Measurements from ENCODE around the gene BCORL1.
A peak's percentile ranks its signal among the peaks of the same experiment; 100 is the strongest.

BCORL1 gene

GRCh38 chrX:130091980-130092522 lies 109.6 kb downstream of the BCORL1 start:
- DNase-seq (peak; percentile 93), ATAC-seq (ENCODE audit: insufficient read depth, low read depth) (peak; percentile 96)
- H3K4me2 ChIP-seq (ENCODE audit: insufficient read depth, low read length) = peak overlapping the region; percentile 62
- no peaks in the 10 kb centered on the region for H3K36me3 ChIP-seq (ENCODE audit: insufficient read depth, low read length)
- H3K4me1 ChIP-seq (ENCODE audit: insufficient read depth, low read length) = peaks cover 26% of the 10 kb centered on the region
- no peak for TF ChIP-seq EZH2 (IDR thresholded peaks at IDR 0.05; ENCODE audit: borderline replicate concordance, low read depth, low read length, severe bottlenecking)
- TF ChIP-seq CTCF (IDR thresholded peaks at IDR 0.05; ENCODE audit: borderline replicate concordance, extremely low read depth, low read length, poor library complexity, severe bottlenecking) = peak; percentile 57
- no peak overlapping the region for H2AFZ ChIP-seq (ENCODE audit: low read depth, low read length)
- H3K9ac ChIP-seq (ENCODE audit: low read depth, low read length) = peak overlapping the region; percentile 59
- H3K27ac ChIP-seq (ENCODE audit: low read length) = peak overlapping the region; percentile 91
- peak overlapping the region in 1 of 2 experiments; percentile 48; a peak in 2 of 4 replicates for H3K4me3 ChIP-seq (ENCODE audit: low read depth in 1 of 2, low read length in 2 of 2)
- peaks cover 4% of the 10 kb centered on the region; the same call in 1 of the 2 replicates for H4K20me1 ChIP-seq (ENCODE audit: insufficient read depth, low read length)
- H3K79me2 ChIP-seq (ENCODE audit: insufficient read depth, low read length) = 0 out of 2 replicates have a peak, but pooled peaks cover 9% of the 10 kb centered on the region
- no peaks in the 10 kb centered on the region for H3K9me3 ChIP-seq (ENCODE audit: insufficient read depth, low read length, severe bottlenecking)
- H3K27me3 ChIP-seq (ENCODE audit: insufficient read depth, low read length, poor library complexity) = no peaks in the 10 kb centered on the region

- Histone ChIP-seq H3K27me3 (ENCODE audit: insufficient read depth, low read length, poor library complexity) (no peaks in the 10 kb centered on the region), H3K36me3 (ENCODE audit: insufficient read depth, low read length) (no peaks in the 10 kb centered on the region), H4K20me1 (ENCODE audit: insufficient read depth, low read length) (peaks cover 4% of the 10 kb centered on the region; the same call in 1 of the 2 replicates), H3K4me3 (ENCODE audit: low read depth in 1 of 2, low read length in 2 of 2) (no peak overlapping the region), H3K27ac (ENCODE audit: low read length) (no peak overlapping the region), H3K4me2 (ENCODE audit: insufficient read depth, low read length) (no peak overlapping the region), H3K9ac (ENCODE audit: low read depth, low read length) (no peak overlapping the region), H3K79me2 (ENCODE audit: insufficient read depth, low read length) (0 out of 2 replicates have a peak, but pooled peaks cover 9% of the 10 kb centered on the region), H3K9me3 (ENCODE audit: insufficient read depth, low read length, severe bottlenecking) (no peaks in the 10 kb centered on the region), H3K4me1 (ENCODE audit: insufficient read depth, low read length) (peaks cover 20% of the 10 kb centered on the region), H2AFZ (ENCODE audit: low read depth, low read length) (no peak overlapping the region)
- TF ChIP-seq CTCF (IDR thresholded peaks at IDR 0.05; ENCODE audit: borderline replicate concordance, extremely low read depth, low read length, poor library complexity, severe bottlenecking) (no peak), EZH2 (IDR thresholded peaks at IDR 0.05; ENCODE audit: borderline replicate concordance, low read depth, low read length, severe bottlenecking) (no peak)
- DNase-seq (no peak), ATAC-seq (ENCODE audit: insufficient read depth, low read depth) (no peak)
Measured at GRCh38 chrX:130093271-130093670, 110.8 kb downstream of the BCORL1 start.

GRCh38 chrX:130094696-130095095 lies 112.3 kb downstream of the BCORL1 start:
- Histone ChIP-seq H3K9me3 (ENCODE audit: insufficient read depth, low read length, severe bottlenecking) (no peaks in the 10 kb centered on the region), H2AFZ (ENCODE audit: low read depth, low read length) (no peak overlapping the region), H3K4me3 (ENCODE audit: low read depth in 1 of 2, low read length in 2 of 2) (no peak overlapping the region), H3K27me3 (ENCODE audit: insufficient read depth, low read length, poor library complexity) (no peaks in the 10 kb centered on the region), H3K27ac (ENCODE audit: low read length) (no peak overlapping the region; the same call in 1 of the 2 replicates), H3K79me2 (ENCODE audit: insufficient read depth, low read length) (0 out of 2 replicates have a peak, but pooled peaks cover 13% of the 10 kb centered on the region), H4K20me1 (ENCODE audit: insufficient read depth, low read length) (peaks cover 4% of the 10 kb centered on the region; the same call in 1 of the 2 replicates), H3K9ac (ENCODE audit: low read depth, low read length) (no peak overlapping the region), H3K36me3 (ENCODE audit: insufficient read depth, low read length) (no peaks in the 10 kb centered on the region), H3K4me1 (ENCODE audit: insufficient read depth, low read length) (peaks cover 24% of the 10 kb centered on the region), H3K4me2 (ENCODE audit: insufficient read depth, low read length) (no peak overlapping the region)
- peak; percentile 51 for DNase-seq
- ATAC-seq (ENCODE audit: insufficient read depth, low read depth) = no peak
- TF ChIP-seq EZH2 (IDR thresholded peaks at IDR 0.05; ENCODE audit: borderline replicate concordance, low read depth, low read length, severe bottlenecking) (no peak), CTCF (IDR thresholded peaks at IDR 0.05; ENCODE audit: borderline replicate concordance, extremely low read depth, low read length, poor library complexity, severe bottlenecking) (no peak)
